Lung (tissue), 12 donors: ENCODE results near the gene NKAIN4. TPM values are rescaled to one million over a fixed set of nuclear protein-coding genes. Genes with fewer than 3 reads are reported as not detected.

Experiments used
- ATAC-seq: fragments of 200-7000 bp; cut with Tn5 transposase; one replicate; pipeline ENCODE4 v1.9.1; 2020; ENCODE audit warnings: moderate number of reproducible peaks; ENCODE audit not compliant: insufficient read depth, low FRiP score
- DNase-seq, 3 donors: peaks; one replicate each; pipeline ENCODE4 v3.0.0-alpha.2; 2013 to 2017
- H3K27ac ChIP-seq, 2 donors: one replicate each; pipeline ENCODE4 v1.5.1; 2013; ENCODE audit warnings: mild to moderate bottlenecking in 2 of 2, moderate library complexity in 2 of 2, control low read depth in 1 of 2, inconsistent platforms in 1 of 2, low read depth in 1 of 2, low read length in 1 of 2
- H3K27me3 ChIP-seq, 3 donors: one replicate each; pipeline ENCODE4 v1.5.1; 2013; ENCODE audit warnings: low read length in 2 of 3; ENCODE audit not compliant: control insufficient read depth in 3 of 3, insufficient read depth in 3 of 3
- H3K36me3 ChIP-seq, 4 donors: one replicate each; pipeline ENCODE4 v1.5.1; 2013; ENCODE audit warnings: low read length in 4 of 4, mild to moderate bottlenecking in 1 of 4, moderate library complexity in 1 of 4; ENCODE audit not compliant: control insufficient read depth in 4 of 4, insufficient read depth in 4 of 4
- H3K4me1 ChIP-seq, 5 donors: one replicate each; pipeline ENCODE4 v1.5.1; 2013; ENCODE audit warnings: low read length in 5 of 5, mild to moderate bottlenecking in 2 of 5, moderate library complexity in 1 of 5; ENCODE audit not compliant: control insufficient read depth in 5 of 5, insufficient read depth in 5 of 5
- H3K4me3 ChIP-seq: one replicate; pipeline ENCODE4 v1.5.1; 2013; ENCODE audit warnings: mild to moderate bottlenecking, control low read depth, moderate library complexity
- H3K9ac ChIP-seq, 2 donors: one replicate each; pipeline ENCODE4 v1.5.1; 2013; ENCODE audit warnings: low read length in 2 of 2, control low read depth in 1 of 2; ENCODE audit not compliant: insufficient read depth in 1 of 2
- H3K9me3 ChIP-seq, 4 donors: one replicate each; pipeline ENCODE4 v1.5.1; 2013; ENCODE audit warnings: low read length in 3 of 4, mild to moderate bottlenecking in 1 of 4, moderate library complexity in 1 of 4; ENCODE audit not compliant: control insufficient read depth in 4 of 4, insufficient read depth in 3 of 4
- CTCF ChIP-seq: IDR thresholded peaks from 2 replicates; pipeline ENCODE4 v1.5.1; 2012; ENCODE audit warnings: mild to moderate bottlenecking; ENCODE audit errors: control extremely low read depth, extremely low read depth
- WGBS, 2 donors: extraction: QIAGEN DNeasy Blood & Tissue Kit; methylation state at CpG; one replicate each; pipeline ENCODE4 v1.1.7; 2013; 5-methylcytosine and 5-hydroxymethylcytosine counted together
- polyA plus RNA-seq, 2 donors: library from polyadenylated mRNA; stranded (reverse); fragments of 200-250 nt; gene quantifications; one replicate each; pipeline ENCODE4 v1.2.1, GENCODE V29; 2013
- total RNA-seq, 2 donors: library from RNA; depleted of rRNA in 1 of 2; stranded (reverse); fragments of >200 nt in 1 of 2; gene quantifications; one replicate each; pipeline ENCODE4 v1.2.1, GENCODE V29; 2014 to 2021
- donor health status: control.
- donor health status: control.
- donor health status: Bipolar disorder and iron deficiency.
- donor health status: healthy.
- donor health status: DM: yes; HTN: yes; CAD: no.

The NKAIN4 gene
- total and polyA plus RNA-seq, 4 donors = 0.10 to 1.7 TPM; not detected in 2

GRCh38 chr20:63248835-63249591, 5.2 kb downstream of the NKAIN4 start:
- 73 to 80% methylated on average over 25 of the region's 25 CpGs for WGBS, 2 donors

GRCh38 chr20:63247671-63248228, 6.5 kb downstream of the NKAIN4 start:
- no peak overlapping the region for H3K4me3 ChIP-seq
- no peak overlapping the region for H3K27ac ChIP-seq
- H3K4me1 ChIP-seq = peaks cover 0 to 4% (median 0%) of the 10 kb centered on the region in 5 donors
- peaks cover 0 to 13% (median 13%) of the 10 kb centered on the region in 3 donors for H3K27me3 ChIP-seq
- WGBS, 2 donors = 67 to 73% methylated on average over 19 to 24 of the region's 24 CpGs
- no peak overlapping the region for H3K9ac ChIP-seq
- DNase-seq (no peak), ATAC-seq (no peak)
- no peak for TF ChIP-seq CTCF
- no peaks in the 10 kb centered on the region for H3K9me3 ChIP-seq
- H3K36me3 ChIP-seq = no peaks in the 10 kb centered on the region

More at GRCh38 chr20:63248835-63249591, 5.2 kb downstream of the NKAIN4 start:
- Histone ChIP-seq H3K9me3 (no peaks in the 10 kb centered on the region), H3K36me3 (no peaks in the 10 kb centered on the region), H3K27ac (no peak overlapping the region), H3K4me3 (no peak overlapping the region), H3K9ac (no peak overlapping the region), H3K4me1 (peaks cover 0 to 10% (median 0%) of the 10 kb centered on the region in 5 donors), H3K27me3 (peaks cover 0 to 17% (median 16%) of the 10 kb centered on the region in 3 donors)
- TF ChIP-seq CTCF = no peak
- DNase-seq (no peak), ATAC-seq (no peak)

- ATAC-seq = no peak
- DNase-seq = peak in 1 of 3 donors; percentile 79
- no peak overlapping the region for H3K4me3 ChIP-seq
- no peak overlapping the region for H3K27ac ChIP-seq
- H3K9ac ChIP-seq = no peak overlapping the region
- H3K4me1 ChIP-seq = peaks cover 0 to 4% (median 0%) of the 10 kb centered on the region in 5 donors
- no peaks in the 10 kb centered on the region for H3K36me3 ChIP-seq
- TF ChIP-seq CTCF = no peak
- peaks cover 0 to 5% (median 2%) of the 10 kb centered on the region in 3 donors for H3K27me3 ChIP-seq
- no peaks in the 10 kb centered on the region for H3K9me3 ChIP-seq
- WGBS, 2 donors = 35 to 39% methylated on average over 50 of the region's 50 CpGs
These were observed 7.6 kb downstream of the NKAIN4 start for GRCh38 chr20:63246490-63247288.
